Adrenal gland (tissue), 12 donors: Measurements from ENCODE around the gene BCKDHA. TPM values are rescaled to one million over a fixed set of nuclear protein-coding genes. Genes with fewer than 3 reads are reported as not detected.
A peak's percentile ranks its signal among the peaks of the same experiment; 100 is the strongest.

ENCODE experiments used
- DNase-seq, 7 donors: peaks; one replicate each; pipeline ENCODE4 v3.0.0-alpha.2; 2019 to 2020
- H3K27ac ChIP-seq, 5 donors: fragments of 200-600 bp; sonication (generic) in 4 of 5; 1 replicate in 3 of 5; 2 replicates in 2 of 5; pipeline versions ENCODE4 v1.5.1 to v1.8.0; 2016 to 2020; ENCODE audit warnings: mild to moderate bottlenecking in 1 of 5
- H3K27me3 ChIP-seq: fragments of 200-600 bp; 2 replicates; pipeline ENCODE4 v1.8.0; 2021
- H3K36me3 ChIP-seq, 2 donors: fragments of 200-600 bp; replicated peaks in 1 of 2; 1 replicate in 1 of 2; 2 replicates in 1 of 2; pipeline versions ENCODE4 v1.5.1 to v1.8.0; 2018 to 2022
- H3K4me1 ChIP-seq, 2 donors: fragments of 200-600 bp; replicated peaks in 1 of 2; 1 replicate in 1 of 2; 2 replicates in 1 of 2; pipeline versions ENCODE4 v1.5.1 to v1.8.0; 2018 to 2021
- H3K4me3 ChIP-seq, 4 donors: fragments of 200-600 bp; sonication (generic) in 3 of 4; one replicate each; pipeline ENCODE4 v1.5.1; 2016 to 2018
- H3K9me3 ChIP-seq, 3 donors: fragments of 200-600 bp; sonication (generic) in 1 of 3; replicated peaks in 1 of 3; 1 replicate in 2 of 3; 2 replicates in 1 of 3; pipeline versions ENCODE4 v1.5.1 to v1.8.0; 2016 to 2021
- POLR2A ChIP-seq, 2 donors: fragments of 450-650 bp; IDR thresholded peaks; one replicate each; pipeline ENCODE4 v1.6.1; 2017; ENCODE audit warnings: antibody characterized with exemption in 2 of 2, mild to moderate bottlenecking in 2 of 2, moderate library complexity in 1 of 2
- WGBS, 4 donors: extraction: QIAGEN DNeasy Blood & Tissue Kit in 2 of 4; methylation state at CpG; one replicate each; pipeline versions ENCODE4 v1.1.5 to v1.1.7; 2013 to 2017; 5-methylcytosine and 5-hydroxymethylcytosine counted together
- intact Hi-C, 2 donors: fragments of 100-400 bp; cut with DNase I; formaldehyde crosslinking; loops; one replicate each; pipeline versions ENCODE4 v1.14.1 to v1.15.0; 2022 to 2023
- polyA plus RNA-seq, 3 donors: library from polyadenylated mRNA; stranded (reverse); fragments of 200-250 nt in 2 of 3; fragments of 350-450 nt in 1 of 3; fragmentation: Illumina TruSeq in 1 of 3; extraction: RNeasy Lipid Tissue Mini Kit (QIAGEN cat#74804) in 1 of 3; gene quantifications; one replicate each; pipeline ENCODE4 v1.2.3, GENCODE V29; 2013 to 2014
- total RNA-seq, 9 donors: library from RNA; depleted of rRNA in 4 of 9; stranded (reverse); fragments of >200 nt in 4 of 9; fragments of 120-200 nt in 1 of 9; fragmentation: NEBNext Ultra II Directional in 1 of 9; extraction: Animal tissue kit (Norgen Biotek cat#: 25700) in 1 of 9; gene quantifications; one replicate each; pipeline versions ENCODE4 v1.1.0 to v1.2.4, GENCODE V29; 2013 to 2023
- TF ChIP-seq, protein P1 (sequence below), 6 experiments: fragments of 450-650 bp in 4 of 6; fragments of 200-600 bp in 2 of 6; sonication (generic) in 1 of 6; IDR thresholded peaks; 1 replicate in 5 of 6; 2 replicates in 1 of 6; pipeline versions ENCODE4 v1.5.1 to v1.8.0; 2016 to 2021; ENCODE audit warnings: antibody characterized with exemption in 6 of 6, mild to moderate bottlenecking in 2 of 6, moderate library complexity in 1 of 6
- donor health status: healthy with polysubstance abuse.
- donor health status: Bipolar disorder and iron deficiency.
- donor health status: DM: yes; HTN: yes; CAD: no.
- donor health status: DM: no; HTN: no; CAD: no.
- donor health status: DM: no; HTN: no; CAD: no.
- donor health status: DM: yes; HTN: yes; CAD: no.

Gene BCKDHA
- total and polyA plus RNA-seq, 12 donors, result 17.6 to 294 (median 100) TPM

DNA sequence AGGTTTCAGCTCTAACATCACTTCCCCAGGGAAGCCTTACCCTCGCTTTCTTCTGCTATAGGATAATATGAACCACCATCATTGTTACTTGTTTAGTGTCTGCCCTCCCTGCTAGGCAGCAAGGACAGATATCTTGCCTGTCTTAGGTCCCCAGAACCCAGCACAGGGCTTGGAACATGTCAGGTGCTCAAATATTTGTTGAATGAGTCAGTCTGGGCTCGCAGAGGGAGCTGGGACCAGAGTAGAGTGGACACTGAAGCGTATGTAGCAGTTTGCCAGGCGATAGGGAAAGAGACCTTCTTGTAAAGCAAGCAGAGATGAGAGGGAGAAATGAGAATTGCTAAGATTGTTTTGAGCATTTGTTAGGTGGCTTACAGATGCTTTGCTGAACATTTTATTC is 11.7 kb downstream of the BCKDHA start:
- H3K36me3 ChIP-seq, result peaks cover 0 to 30% of the 10 kb centered on the region in 2 donors
- H3K27ac ChIP-seq, result peak overlapping the region in 4 of 5 donors; percentile 60 to 79 (median 62)
- H3K4me3 ChIP-seq, result no peak overlapping the region
- intact Hi-C loops, result no loop called here
- peaks cover 14 to 26% of the 10 kb centered on the region in 2 donors for H3K4me1 ChIP-seq
- TF ChIP-seq, protein P1, sequence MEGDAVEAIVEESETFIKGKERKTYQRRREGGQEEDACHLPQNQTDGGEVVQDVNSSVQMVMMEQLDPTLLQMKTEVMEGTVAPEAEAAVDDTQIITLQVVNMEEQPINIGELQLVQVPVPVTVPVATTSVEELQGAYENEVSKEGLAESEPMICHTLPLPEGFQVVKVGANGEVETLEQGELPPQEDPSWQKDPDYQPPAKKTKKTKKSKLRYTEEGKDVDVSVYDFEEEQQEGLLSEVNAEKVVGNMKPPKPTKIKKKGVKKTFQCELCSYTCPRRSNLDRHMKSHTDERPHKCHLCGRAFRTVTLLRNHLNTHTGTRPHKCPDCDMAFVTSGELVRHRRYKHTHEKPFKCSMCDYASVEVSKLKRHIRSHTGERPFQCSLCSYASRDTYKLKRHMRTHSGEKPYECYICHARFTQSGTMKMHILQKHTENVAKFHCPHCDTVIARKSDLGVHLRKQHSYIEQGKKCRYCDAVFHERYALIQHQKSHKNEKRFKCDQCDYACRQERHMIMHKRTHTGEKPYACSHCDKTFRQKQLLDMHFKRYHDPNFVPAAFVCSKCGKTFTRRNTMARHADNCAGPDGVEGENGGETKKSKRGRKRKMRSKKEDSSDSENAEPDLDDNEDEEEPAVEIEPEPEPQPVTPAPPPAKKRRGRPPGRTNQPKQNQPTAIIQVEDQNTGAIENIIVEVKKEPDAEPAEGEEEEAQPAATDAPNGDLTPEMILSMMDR (IDR thresholded peaks at IDR 0.05), result no peak
- peak in 1 of 2 donors; percentile 73 for TF ChIP-seq POLR2A (IDR thresholded peaks at IDR 0.05)
- 44 to 53% (median 48%) methylated on average over 4 of the region's 4 CpGs for WGBS, 4 donors
- peak in 6 of 7 donors; percentile 70 to 88 (median 82) for DNase-seq
- H3K27me3 ChIP-seq, result no peaks in the 10 kb centered on the region
- H3K9me3 ChIP-seq, result no peaks in the 10 kb centered on the region

DNA sequence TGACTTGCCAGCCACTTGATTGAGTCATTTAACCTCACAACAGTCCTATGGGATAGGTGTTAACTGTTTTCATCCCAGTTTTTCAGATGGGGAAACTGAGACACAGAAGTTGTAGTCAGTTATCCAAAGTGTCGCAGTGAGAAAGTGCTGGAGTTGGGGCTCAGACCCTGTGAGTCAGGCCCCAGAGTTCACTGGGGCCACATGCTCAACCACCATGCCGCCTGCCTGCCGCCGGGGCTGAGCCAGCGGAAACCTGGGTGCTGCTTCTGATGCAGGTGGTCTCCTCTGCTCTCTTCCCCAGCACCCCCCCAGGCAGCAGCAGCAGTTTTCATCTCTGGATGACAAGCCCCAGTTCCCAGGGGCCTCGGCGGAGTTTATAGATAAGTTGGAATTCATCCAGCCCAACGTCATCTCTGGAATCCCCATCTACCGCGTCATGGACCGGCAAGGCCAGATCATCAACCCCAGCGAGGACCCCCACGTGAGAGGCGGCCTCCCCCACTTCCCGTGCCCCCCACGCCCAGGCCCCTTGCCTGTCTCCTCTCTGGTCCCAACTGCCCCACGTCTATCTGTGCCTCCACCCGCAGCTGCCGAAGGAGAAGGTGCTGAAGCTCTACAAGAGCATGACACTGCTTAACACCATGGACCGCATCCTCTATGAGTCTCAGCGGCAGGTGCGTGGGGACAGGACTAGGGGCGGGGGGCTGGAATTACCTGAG is 12.9 kb downstream of the BCKDHA start:
- H3K9me3 ChIP-seq, result no peaks in the 10 kb centered on the region
- 88 to 92% (median 89%) methylated on average over 14 to 23 of the region's 23 CpGs for WGBS, 4 donors
- H3K27ac ChIP-seq, result peak overlapping the region in 3 of 5 donors; percentile 61 to 79 (median 64)
- no peaks in the 10 kb centered on the region for H3K27me3 ChIP-seq
- peaks cover 0 to 42% of the 10 kb centered on the region in 2 donors for H3K36me3 ChIP-seq
- TF ChIP-seq, protein P1 (IDR thresholded peaks at IDR 0.05), result no peak
- no peak for TF ChIP-seq POLR2A (IDR thresholded peaks at IDR 0.05)
- DNase-seq, result no peak
- peaks cover 14 to 26% of the 10 kb centered on the region in 2 donors for H3K4me1 ChIP-seq
- H3K4me3 ChIP-seq, result no peak overlapping the region
- intact Hi-C loops, result no loop called here

DNA sequence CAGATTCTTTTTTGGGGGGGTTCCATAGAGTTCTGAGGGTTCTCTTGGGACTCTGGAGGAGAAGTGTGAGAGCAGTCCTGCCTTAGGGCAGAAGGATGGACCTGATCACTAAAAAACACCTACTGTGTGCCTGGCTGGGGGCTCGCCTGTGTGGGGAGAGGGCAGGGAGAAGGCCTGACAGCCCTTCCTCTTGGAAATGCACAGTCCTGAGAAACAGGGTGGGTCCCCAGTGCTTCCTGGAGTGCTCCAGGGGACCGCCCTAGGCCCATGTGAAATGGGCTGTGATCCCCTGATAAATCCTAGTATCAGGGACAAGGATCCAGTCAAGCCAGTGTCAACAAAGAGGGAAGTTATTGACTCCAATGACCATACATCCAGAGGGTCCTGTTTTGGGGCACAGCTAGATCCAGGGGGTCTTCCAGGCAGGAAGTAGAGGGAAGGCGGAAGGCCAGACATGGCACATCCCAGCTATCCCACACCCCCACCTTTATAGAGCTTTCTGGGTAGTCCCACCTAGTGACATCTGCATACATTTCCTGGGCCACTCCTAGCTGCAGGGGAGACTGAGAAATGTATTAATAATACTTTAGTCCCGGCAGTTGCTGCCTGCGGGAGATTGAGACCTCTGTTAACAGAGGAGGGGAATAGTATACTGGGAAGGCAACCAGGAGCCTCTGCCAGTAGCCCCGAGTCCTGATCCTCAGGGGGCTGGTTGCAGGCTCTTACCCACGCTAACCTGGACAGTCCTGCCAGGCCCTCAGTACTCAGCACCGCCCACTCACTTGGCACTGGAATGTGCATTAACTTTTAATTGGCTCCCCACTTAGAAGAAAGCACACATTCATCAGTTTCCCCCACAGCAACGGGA is 13.7 kb downstream of the BCKDHA start:
- H3K27me3 ChIP-seq, result no peaks in the 10 kb centered on the region
- H3K27ac ChIP-seq, result peak overlapping the region in 3 of 5 donors; percentile 48 to 79 (median 62)
- intact Hi-C loops, result no loop called here
- no peaks in the 10 kb centered on the region for H3K9me3 ChIP-seq
- H3K4me1 ChIP-seq, result peaks cover 14 to 26% of the 10 kb centered on the region in 2 donors
- H3K4me3 ChIP-seq, result no peak overlapping the region
- no peak for DNase-seq
- WGBS, 4 donors, result 60 to 80% (median 72%) methylated on average over 8 to 9 of the region's 9 CpGs
- peaks cover 0 to 45% of the 10 kb centered on the region in 2 donors for H3K36me3 ChIP-seq
- TF ChIP-seq, protein P1 (IDR thresholded peaks at IDR 0.05), result no peak
- TF ChIP-seq POLR2A (IDR thresholded peaks at IDR 0.05), result no peak

DNA sequence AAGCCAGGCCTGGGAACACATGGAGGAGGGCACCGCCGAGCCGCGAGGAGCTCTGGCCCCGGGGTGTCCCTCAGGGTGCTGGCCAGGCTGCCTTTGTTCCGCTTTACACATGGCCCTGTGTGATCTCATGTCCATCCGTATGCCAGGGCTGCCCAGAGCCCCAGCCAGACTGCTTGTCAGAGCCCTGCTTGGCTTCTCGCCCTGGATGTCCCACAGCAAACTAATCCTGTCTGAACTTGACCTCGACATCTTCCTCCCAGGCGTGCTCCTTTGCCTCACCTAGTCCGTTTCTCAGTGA is 14.3 kb downstream of the BCKDHA start:
- Histone ChIP-seq H3K9me3 (no peaks in the 10 kb centered on the region), H3K4me3 (no peak overlapping the region), H3K4me1 (peaks cover 14 to 26% of the 10 kb centered on the region in 2 donors), H3K27me3 (no peaks in the 10 kb centered on the region), H3K36me3 (peaks cover 0 to 51% of the 10 kb centered on the region in 2 donors), H3K27ac (peak overlapping the region in 3 of 5 donors; percentile 48 to 79 (median 62))
- 53 to 58% (median 57%) methylated on average over 11 of the region's 11 CpGs for WGBS, 4 donors
- intact Hi-C loops, result no loop called here
- TF ChIP-seq, protein P1 (IDR thresholded peaks at IDR 0.05), result no peak
- TF ChIP-seq POLR2A (IDR thresholded peaks at IDR 0.05), result peak in 1 of 2 donors; percentile 27
- DNase-seq, result peak; percentile 53 to 94 (median 85)
